HG03095 (cell line): ENCODE measurements around the gene PRKCQ.
A peak's percentile ranks its signal among the peaks of the same experiment; 100 is the strongest.

ENCODE experiments used
- ATAC-seq: cut with Tn5 transposase; IDR thresholded peaks from one replicate; pipeline ENCODE4 v1.9.1; 2021; ENCODE audit warnings: moderate library complexity; ENCODE audit not compliant: unreplicated experiment

The PRKCQ gene

DNA sequence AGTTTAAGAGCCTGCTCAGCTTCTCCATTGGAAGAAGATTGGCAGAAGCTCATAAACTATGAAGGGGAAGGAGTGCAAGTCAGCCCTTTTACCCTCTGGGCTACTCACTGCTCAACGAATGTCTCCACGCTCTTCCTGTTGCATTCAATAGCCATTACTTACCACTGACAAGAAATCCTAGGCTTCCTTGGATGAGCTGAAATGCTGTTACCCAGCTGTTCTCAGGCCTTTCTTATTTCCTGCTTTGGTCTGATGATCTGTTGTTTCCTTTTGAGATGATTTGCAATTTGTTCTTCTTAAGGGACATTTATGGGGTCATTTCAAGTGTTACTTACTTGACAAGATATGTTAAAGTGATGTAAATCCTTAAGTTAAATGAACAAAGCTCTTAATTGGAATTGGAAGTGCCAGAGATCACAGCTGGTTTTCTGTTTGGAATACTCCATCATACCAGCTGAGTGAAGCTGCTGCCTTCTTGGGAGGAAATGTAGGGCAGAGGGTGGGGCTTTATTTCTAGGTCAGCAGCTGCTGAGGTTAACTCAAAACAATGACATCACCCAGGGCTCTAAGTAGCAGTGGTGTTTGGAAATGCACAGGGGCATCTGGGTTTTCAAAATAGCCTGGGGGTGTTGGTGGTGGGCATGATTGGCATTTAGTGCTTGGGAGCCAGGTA is 170.0 kb downstream of the PRKCQ start:
- ATAC-seq: no peak

DNA sequence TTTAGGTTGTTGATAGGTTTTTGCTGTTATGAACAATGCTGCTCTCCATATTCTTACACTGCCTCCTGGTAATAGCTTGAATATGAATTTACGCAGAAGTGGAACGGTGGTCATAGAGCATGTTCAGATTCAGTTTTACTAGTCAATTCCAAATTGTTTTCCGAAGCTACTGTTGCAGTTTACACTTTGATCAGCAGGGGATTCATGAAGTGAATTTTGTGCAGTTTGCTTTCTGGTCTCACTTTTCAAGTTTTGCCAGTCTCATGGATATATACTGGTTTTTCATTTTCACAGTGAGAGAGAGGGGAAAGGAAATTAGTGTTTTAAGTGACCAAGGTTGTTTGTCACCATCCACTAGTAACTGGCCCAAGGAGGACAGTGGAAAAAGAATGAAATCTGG is 171.3 kb downstream of the PRKCQ start:
- ATAC-seq: no peak

DNA sequence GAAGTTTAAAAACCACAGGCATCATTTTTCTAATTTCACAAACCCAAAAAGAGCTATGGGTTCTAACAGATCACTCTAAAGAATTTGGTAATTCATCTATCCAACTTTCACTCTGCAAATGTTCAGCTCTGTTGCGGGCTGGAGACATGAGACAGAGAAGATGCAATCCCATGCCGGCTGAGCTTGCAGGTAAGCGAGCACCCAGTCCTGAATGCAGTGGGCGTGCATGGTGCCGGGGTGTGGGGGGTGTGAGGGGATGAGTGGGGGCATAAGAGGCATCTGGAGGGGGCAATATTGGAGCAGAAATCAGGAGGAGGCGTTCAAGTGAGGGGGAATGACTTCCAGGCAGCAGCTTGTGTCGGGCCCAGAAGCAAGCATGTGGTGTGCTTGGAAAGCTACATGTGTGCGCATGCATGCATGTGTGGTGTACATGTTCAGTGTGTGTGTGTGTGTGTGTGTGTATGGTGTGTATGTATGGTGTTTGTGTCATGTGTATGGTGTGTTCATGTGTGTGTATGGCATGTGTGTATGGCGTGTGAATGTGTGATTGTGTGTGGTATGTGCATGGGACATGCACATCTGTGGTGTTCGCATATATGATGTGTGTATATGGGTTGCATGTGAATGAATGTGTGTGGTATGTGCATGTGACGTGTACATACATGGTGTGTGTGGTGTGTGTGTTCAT is 172.9 kb downstream of the PRKCQ start:
- no peak for ATAC-seq

DNA sequence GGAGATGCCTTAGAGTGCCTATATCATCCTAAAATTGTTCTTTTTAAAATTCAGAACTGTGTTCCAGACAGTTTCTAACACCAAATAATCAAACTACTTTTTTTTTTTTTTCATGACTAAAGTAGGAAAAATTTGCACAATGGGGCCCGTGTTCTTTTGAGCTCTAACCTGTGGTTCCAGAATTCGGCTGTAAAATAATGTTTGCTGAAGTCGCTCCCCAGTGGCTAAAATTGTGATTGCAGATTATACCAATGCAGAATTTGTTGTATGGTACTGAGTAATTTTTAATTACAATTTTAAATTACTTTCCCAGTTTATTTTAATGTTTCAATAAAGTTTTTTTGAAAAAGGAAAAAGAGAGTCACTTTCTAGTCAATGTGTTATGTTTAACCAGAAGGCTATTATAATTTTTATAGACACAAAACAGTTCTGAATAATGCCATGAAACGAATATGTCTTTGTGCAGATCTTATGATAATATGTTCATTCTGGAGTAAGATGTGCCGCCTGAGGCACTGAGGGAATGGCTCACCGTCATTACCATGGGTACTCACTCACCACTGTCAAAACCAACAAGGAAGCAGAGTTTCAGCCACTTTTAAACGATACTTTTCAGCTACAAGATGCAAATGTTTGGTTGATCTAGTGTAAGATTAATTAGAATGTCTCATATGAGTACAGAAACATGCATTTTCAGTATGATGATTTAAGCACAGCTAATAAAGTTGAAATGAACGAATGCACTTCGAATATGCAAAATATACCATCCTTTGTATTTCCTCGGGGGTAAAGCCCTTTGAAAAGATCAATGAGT is 173.6 kb downstream of the PRKCQ start:
- ATAC-seq: no peak

DNA sequence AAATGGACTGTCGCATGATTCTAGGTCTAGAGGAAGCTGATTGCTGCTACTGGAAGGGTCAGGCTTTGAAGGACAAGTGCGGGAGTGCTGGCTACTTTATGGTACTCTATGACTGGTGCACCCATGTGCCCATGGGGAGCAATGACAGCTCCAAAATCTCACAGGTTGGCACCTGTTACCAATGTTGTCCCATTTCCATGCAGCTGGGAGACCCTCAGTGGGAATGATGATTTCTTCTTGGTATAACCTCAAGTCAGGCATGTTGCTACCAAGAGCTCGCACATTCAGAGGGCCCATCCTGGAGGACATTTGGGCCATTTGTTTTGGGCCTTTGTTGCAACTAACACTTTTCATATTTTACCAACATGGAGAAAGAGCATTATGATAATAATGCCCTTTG is 174.4 kb downstream of the PRKCQ start:
- ATAC-seq: no peak

DNA sequence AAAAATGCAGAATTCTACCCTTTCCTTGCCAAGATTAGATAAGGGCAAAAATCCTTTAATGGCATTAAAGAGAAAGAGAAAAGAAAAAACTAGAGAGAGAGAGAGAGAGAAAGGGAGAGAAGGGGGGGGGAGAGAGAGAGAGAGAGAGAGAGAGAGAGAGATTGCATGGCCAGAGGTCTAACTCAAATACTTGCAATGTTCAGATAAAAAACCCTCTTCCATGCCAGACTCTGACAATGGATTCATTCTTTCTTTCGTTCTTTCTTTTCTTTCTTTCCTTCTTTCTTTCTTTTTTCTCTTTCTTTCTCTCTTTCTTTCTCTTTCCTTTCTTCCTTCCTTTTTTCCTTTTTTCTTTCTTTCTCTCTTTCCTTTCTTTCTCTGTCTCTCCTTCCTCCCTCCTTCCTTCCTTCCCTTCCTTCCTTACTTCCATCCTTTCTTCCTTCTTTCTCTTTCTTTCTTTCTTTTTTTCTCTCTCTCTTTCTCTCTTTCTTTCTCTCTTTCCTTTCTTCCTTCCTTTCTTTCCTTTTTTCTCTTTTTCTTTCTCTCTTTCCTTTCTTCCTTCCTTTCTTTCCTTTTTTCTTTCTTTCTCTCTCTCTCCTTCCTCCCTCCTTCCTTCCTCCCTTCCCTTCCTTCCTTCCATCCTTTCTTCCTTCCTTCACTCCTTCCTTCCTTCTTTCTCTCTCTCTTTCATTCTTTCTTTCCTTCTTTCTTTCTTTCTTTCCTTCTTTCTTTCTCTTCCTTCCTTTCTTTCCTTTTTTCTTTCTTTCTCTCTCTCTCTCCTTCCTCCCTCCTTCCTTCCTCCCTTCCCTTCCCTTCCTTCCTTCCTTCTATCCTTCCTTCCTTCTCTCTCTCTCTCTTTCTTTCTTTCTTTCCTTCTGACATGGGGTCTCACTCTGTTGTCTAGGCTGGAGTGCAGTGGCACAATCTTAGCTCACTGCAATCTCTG is 175.7 kb downstream of the PRKCQ start:
- no peak for ATAC-seq

DNA sequence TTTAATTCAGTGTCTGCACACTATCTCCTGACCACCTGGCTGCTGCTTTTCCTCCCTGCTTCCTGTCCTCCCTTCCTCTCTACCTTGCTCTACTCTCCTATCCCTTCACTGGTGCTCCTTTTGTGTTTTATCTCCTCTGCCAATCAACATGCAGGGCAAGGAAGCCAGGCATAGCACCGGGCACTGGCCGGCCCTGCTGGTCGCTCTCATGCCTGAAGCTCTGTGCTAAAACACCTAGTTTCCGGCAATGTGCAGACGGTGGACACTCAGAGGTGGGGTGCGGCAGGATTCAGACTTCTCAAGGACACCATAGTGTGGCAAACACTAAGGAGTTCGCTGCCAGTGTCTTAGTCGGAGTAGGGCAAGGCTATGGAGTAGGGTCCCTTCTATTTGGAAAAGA is 177.1 kb downstream of the PRKCQ start:
- ATAC-seq: no peak

DNA sequence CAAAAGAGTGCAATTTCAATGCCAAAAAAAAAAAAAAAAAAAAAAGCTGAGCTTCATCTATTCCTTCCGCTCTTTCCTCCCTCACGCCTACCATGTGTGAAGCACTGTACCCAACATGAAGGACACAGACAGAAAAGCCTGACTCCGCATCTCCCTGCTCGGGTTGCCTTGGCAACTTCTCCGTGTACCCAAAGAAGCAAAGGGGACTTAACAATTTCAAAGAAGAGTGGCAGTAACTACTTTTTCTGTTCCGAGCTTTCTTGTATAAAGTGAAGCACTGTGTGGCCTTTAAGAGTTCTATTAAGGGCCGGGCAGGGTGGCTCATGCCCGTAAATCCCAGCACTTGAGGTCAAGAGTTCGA is 177.7 kb downstream of the PRKCQ start:
- ATAC-seq: no peak

DNA sequence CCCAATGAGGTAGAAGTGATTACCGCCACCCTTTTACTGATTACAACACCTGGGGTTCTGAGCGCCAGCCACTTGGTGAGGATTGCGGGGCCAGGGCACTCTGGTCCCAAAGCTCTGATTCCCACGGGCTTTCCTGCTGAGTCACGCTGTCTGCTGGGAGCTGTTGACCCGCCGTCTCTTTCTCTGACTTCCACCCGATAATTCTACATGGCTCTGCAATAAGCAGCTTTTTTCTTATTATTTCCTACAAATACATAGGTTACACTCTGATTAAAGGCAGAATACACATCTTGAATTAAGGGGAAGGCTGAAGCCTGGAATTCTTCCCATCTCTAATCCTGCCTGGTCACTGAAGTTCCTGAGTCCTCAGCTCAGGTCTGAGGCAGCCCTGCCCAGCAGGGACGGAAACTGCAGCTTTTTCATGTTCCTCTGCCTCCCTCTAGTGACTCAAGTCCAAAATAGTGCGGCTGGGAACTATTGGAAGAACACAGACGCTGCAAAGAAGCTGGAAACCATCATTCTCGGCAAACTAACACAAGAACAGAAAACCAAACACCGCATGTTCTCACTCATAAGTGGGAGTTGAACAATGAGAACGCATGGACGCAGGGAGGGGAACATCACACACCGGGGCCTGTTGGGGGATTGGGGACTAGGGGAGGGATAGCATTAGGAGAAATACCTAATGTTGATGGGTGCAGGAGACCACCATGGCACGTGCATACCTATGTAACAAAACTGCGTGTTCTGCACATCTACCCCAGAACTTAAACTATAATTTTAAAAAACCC is 178.3 kb downstream of the PRKCQ start:
- ATAC-seq: peak; percentile 84

DNA sequence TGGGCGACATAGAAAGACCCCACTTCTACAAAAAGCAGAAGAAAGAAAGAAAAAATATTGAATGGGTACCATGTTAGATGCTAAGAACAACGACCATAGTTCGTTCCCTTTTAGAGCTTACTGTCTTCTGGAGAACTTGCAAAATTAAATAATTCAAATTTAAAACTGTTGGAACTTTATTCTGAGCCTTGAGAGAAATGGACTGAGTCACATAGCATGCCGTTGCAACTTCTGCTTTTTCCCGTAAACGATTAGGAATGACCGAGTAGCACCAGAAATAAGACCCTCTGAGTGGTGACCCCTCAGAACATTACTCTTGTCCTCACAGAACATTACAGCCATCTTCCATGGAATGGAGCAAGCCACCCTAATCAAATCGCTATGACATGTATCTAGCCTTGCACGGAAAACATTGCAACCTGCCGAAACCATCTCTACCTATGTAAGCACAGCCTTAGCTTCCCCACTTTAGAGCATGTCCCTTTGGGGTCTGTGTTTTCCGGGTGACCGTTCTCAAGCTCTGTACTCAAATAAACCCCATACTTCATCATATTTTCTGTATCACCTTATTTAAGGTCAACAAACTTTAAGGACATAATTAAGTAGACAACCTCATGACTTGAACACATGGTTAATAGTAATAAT is 179.1 kb downstream of the PRKCQ start:
- no peak for ATAC-seq

DNA sequence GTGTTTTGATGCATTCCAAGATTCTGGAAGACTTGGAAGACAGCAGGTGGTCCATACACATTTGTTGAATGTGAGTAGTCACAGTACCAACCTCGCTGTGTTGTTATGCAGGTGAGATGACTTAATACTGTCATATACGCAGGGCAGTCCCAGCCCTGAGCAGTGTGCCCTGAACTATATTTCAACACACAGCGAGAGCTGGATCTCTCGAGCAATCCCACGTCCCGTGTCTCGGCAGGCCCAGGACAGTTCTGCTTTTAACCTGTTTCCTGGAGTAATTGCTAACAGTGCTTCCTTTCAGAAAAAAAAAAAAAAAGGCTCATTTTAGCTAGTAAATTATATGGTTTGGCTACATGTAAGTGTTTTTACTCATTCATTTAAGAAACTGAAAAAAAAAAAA is 179.7 kb downstream of the PRKCQ start:
- no peak for ATAC-seq

DNA sequence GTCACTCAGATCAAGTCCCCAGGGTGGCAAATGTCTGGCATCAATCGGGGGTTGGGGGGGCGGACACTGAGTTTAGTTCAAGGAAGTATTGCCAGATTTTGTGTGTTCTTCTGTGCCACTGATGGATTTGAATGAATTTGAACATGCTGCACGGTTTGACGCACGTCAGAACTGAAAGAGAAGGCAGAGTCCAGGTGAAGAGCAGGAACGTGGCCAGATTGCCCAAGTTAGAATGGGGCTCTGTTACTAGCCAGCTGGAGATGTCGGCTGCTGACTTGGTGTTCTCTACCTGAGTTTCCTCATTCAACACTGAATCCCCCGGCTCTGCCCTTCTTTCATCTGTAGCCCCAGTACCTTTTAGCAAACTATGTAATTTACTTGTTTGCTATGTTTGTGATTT is 180.2 kb downstream of the PRKCQ start:
- ATAC-seq: no peak

DNA sequence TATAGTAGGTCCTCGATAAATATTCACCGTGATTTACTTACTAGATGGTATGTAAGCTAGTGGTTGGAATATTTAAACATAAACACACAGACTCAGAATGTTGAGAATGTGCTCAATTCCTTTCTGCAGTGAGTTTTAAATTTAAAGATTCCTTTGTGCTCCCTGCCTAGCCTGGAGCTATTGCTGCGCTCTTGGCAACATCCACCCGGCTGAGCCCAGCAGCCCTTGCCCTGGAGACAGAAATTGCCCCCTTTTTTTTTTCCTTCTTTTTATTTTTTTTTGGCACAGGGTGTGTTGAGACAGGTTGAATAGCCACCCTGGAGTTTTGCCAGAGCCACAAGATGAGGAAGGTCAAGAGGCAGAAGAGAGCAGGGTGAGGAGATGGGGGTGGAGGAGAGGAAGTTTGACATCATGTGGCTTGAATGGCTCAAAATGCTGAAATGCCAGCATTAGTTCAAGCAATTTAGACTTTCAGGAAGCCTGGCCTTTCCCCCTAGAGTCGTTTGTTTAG is 180.8 kb downstream of the PRKCQ start:
- no peak for ATAC-seq

DNA sequence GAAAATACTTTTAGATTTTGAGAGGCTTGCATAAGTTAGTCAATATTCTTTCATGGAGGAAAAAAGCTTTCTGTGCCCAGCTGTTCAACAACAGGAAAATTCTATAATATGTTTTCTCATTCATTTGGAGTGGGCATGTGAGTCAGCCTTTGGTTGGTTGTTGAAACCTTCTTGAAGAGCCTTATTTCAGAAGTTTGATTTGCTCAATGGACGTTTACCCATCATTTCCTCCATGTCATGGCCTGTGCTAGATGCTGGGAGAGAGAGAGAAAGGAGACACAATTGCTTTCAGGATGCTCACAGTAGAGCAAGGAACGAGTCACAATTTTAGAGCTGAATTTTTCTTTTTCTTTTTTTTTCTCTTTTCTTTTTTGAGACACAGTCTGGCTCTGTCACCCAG is 181.7 kb downstream of the PRKCQ start:
- ATAC-seq: no peak

DNA sequence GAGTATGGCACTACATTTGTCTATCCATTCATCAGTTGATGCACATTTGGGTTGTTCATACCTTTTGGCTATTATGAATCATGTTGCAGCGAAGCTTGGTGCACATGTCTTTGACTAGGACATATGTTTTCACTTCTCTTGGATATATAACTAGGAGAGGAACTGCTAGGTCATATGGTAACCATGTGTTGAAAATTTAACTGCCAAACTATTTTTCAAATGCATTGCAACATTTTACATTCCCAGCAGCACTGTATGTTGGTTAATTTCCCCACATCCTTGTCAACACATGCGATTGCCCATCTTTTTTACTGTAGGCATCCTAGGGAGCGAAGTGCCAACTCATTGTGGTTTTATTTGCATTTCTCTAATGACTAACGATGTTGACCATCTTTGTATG is 183.4 kb downstream of the PRKCQ start:
- ATAC-seq: no peak

DNA sequence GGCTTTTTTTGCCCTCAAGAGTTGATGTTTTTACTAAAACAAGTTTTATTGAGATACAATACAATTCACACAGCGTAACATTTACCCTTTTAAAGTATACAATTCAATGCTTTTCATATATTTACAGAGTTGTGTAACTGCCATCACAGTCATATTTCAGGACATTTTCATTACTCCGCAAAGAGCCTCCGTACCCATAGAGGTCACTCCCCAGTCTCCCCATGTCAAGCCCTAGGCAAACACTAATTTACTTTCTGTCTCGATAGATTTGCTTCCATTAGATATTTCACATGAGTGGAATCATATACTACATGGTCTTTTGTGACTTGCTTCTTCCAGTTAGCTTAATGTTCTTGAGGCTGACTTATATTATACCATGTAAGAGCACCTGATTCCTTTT is 183.8 kb downstream of the PRKCQ start:
- ATAC-seq: no peak

DNA sequence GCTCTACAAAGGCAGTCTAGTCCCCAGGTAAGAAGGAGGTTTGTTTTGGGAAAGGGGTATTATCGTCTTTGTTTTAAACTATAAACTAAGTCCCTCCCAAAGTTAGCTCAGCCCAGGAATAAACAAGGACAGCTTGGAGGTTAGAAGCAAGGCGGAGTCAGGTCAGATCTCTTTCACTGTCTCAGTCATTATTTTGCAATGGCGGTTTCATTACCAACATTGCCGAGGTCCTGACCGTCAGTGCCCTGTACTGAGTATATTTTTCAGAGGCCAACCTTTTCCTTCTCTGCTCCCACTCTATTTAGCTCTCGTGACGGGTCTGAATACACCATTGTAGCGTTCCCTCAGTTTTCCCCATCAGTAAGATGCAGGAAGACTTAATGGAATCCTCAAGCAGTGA is 184.5 kb downstream of the PRKCQ start:
- ATAC-seq: no peak

DNA sequence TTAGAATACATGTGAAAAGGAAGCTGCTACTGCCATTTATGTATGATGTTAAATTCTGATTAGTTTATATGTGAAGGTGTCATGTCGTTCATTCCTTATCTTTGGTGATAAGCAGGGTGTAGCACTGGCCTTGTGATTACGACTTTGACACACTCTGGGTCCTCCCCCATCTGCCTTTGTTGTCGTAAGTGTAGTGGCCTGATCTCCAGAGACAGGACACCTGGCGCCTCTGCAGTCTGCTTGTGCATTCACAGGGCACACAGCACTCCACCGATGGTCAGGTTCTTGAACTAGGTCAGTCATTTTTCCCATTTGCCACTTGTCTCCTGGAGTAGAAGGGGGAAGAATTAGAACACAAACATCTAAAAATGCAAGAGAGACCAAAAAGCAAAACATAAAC is 186.0 kb downstream of the PRKCQ start:
- ATAC-seq: no peak

DNA sequence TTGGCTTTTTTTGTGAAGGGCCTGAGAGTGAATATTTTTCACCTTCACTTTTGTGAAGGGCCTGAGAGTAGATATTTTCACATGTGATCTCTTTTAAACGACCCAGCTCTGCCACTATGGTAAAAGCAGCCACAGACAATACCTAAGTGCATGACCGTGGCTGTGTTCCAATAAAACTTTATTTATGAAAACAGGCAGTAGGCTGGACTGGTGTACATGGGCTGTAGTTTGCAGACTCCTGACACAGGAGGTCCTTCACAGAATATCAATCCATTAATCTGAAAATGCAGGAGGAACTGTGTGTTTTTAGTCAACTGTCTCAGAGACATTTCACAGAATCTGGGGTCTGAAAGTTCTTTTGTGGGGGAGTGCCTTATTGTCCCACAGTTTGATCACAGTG is 186.9 kb downstream of the PRKCQ start:
- ATAC-seq: no peak
